ENCODE results near the gene LRRC8B. TPM values are rescaled to one million over a fixed set of nuclear protein-coding genes. Genes with fewer than 3 reads are reported as not detected.
A peak's percentile ranks its signal among the peaks of the same experiment; 100 is the strongest.

Gene LRRC8B
- total and polyA plus RNA-seq, 9 of the 15 experiments (the other 6 are each of a cell fraction or from before 2014, with no cell fraction given) = 4.3 to 43.7 (median 14.4) TPM

GRCh38 chr1:89525169-89525855 is 683 bp downstream of the LRRC8B start (continued):
- TF ChIP-seq ZMIZ1 (IDR thresholded peaks at IDR 0.05; ENCODE audit: low read depth in 2 of 2, low read length in 2 of 2) = no peak
- peak; percentile 37 to 78; a peak in 2 of 4 replicates for TF ChIP-seq MLLT1 (IDR thresholded peaks at IDR 0.05)
- peak; percentile 99 for TF ChIP-seq ZEB2 (IDR thresholded peaks at IDR 0.05)
- TF ChIP-seq ARHGAP35 (IDR thresholded peaks at IDR 0.05; ENCODE audit: partially characterized antibody) = no peak
- no peak for TF ChIP-seq ZNF764 (CRISPR knock-in tag; IDR thresholded peaks at IDR 0.05; ENCODE audit: low read depth)
- peak; percentile 24; the same call in 1 of the 2 replicates for TF ChIP-seq CBX1 (IDR thresholded peaks at IDR 0.05; ENCODE audit: low read depth)
- no peak for TF ChIP-seq ZNF12 (CRISPR knock-in tag; IDR thresholded peaks at IDR 0.05)
- no peak for TF ChIP-seq ZNF184 (CRISPR knock-in tag; IDR thresholded peaks at IDR 0.05)
- TF ChIP-seq MYC (IDR thresholded peaks at IDR 0.05; ENCODE audit: low read depth, low read length) = no peak
- peak; percentile 53; the same call in 1 of the 2 replicates for TF ChIP-seq MYC (CRISPR knock-in tag; IDR thresholded peaks at IDR 0.05; ENCODE audit: borderline replicate concordance, low read depth)
- TF ChIP-seq RHOXF2B (CRISPR knock-in tag; conservative IDR thresholded peaks at IDR 0.05) = no peak
- no peak for TF ChIP-seq GTF2A2 (tag; IDR thresholded peaks at IDR 0.05)
- TF ChIP-seq ZBED1 (IDR thresholded peaks at IDR 0.05) = 0 out of 2 replicates have a peak, but pooled peaks have one; percentile 51
- TF ChIP-seq EGR1 (conservative IDR thresholded peaks at IDR 0.05) = peak; percentile 58
- peak in 1 of 2 experiments; percentile 87 for TF ChIP-seq AFF1 (IDR thresholded peaks at IDR 0.05; ENCODE audit: low read depth in 1 of 2, partially characterized antibody in 2 of 2)
- TF ChIP-seq TEAD1 (CRISPR knock-in tag; IDR thresholded peaks at IDR 0.05) = peak in 1 of 2 experiments; percentile 60; a peak in 1 of 4 replicates
- 0 out of 6 replicates have a peak, but pooled peaks of 1 of the 3 experiments have one; percentile 15 for TF ChIP-seq CTCF (IDR thresholded peaks at IDR 0.05 in 2 of 3, conservative IDR thresholded peaks at IDR 0.05 in 1 of 3; ENCODE audit: insufficient read depth in 2 of 3, low read depth in 1 of 3, low read length in 3 of 3)
